ENCODE measurements around the gene SMAD6. TPM values are rescaled to one million over a fixed set of nuclear protein-coding genes. Genes with fewer than 3 reads are reported as not detected.
A peak's percentile ranks its signal among the peaks of the same experiment; 100 is the strongest.

SMAD6 gene
- total and polyA plus RNA-seq, 2 of the 4 experiments (the other 2 are of a cell fraction) = 4.8 to 8.5 TPM

- in situ Hi-C loops (cut with MboI; ENCODE audit: low sequenced_read_pairs) = no loop called here
- CTCF ChIA-PET = interaction anchor here (1.5 to 1.8 kb wide), 2 partner anchors 11 to 89 kb away, joined by 4 read pairs; no protein-coding TSS in a partner anchor
- Histone ChIP-seq H3K79me1 (ENCODE audit: low read depth in 1 of 2, low read length in 2 of 2) (peaks cover 23 to 82% of the 10 kb centered on the region in 2 experiments), H3K4me1 (ENCODE audit: control insufficient read depth, insufficient read depth, low read length) (peaks cover 62% of the 10 kb centered on the region), H3K27me3 (ENCODE audit: control insufficient read depth, insufficient read depth, low read length) (no peaks in the 10 kb centered on the region), H2BK20ac (ENCODE audit: low read depth, low read length) (peak overlapping the region; percentile 86), H4K5ac (ENCODE audit: low read depth, low read length) (peak overlapping the region; percentile 46), H3K18ac (ENCODE audit: low read depth, low read length) (peak overlapping the region; percentile 51), H3K4ac (ENCODE audit: low read depth, low read length) (peak overlapping the region; percentile 90), H4K20me1 (ENCODE audit: insufficient read depth, low read length) (peaks cover 15% of the 10 kb centered on the region), H2BK120ac (ENCODE audit: low read depth, low read length) (peak overlapping the region; percentile 83), H3K9me1 (ENCODE audit: insufficient read depth, low read length) (peaks cover 67% of the 10 kb centered on the region), H3K4me3 (ENCODE audit: insufficient read depth, low read depth, low read length) (no peak overlapping the region), H3K56ac (ENCODE audit: extremely low read depth, insufficient read depth, low read length) (0 out of 2 replicates have a peak overlapping the region, but pooled peaks have one; percentile 10), H3K9me3 (ENCODE audit: control insufficient read depth, insufficient read depth, low read length) (no peaks in the 10 kb centered on the region), H4K91ac (ENCODE audit: insufficient read depth, low read depth, low read length) (peak overlapping the region; percentile 82), H3K27ac (ENCODE audit: insufficient read depth, low read length) (peak overlapping the region; percentile 81), H2BK15ac (ENCODE audit: low read depth, low read length) (peak overlapping the region; percentile 90; the same call in 2 of the 3 replicates), H4K8ac (ENCODE audit: low read depth in 2 of 2, low read length in 2 of 2) (peak overlapping the region; percentile 73 to 85), H3K14ac (replicated peaks; ENCODE audit: low read depth, low read length) (peak overlapping the region; percentile 75), H2AK5ac (ENCODE audit: low read depth, low read length) (peak overlapping the region; percentile 90), H3K4me2 (ENCODE audit: low read depth, low read length) (peak overlapping the region; percentile 57), H2AFZ (replicated peaks; ENCODE audit: low read length, poor library complexity) (peak overlapping the region; percentile 19), H3K23ac (ENCODE audit: low read depth, low read length) (peak overlapping the region; percentile 89), H2BK5ac (ENCODE audit: low read depth, low read length, poor library complexity, severe bottlenecking) (peak overlapping the region; percentile 73), H3K36me3 (ENCODE audit: control insufficient read depth, insufficient read depth, low read length) (0 out of 2 replicates have a peak, but pooled peaks cover 2% of the 10 kb centered on the region), H2AK9ac (replicated peaks; ENCODE audit: low read depth, low read length, poor library complexity) (peak overlapping the region; percentile 57), H3K9ac (ENCODE audit: low read depth, low read length) (peak overlapping the region; percentile 12)
- dilution Hi-C loops (cut with HindIII; ENCODE audit: low sequenced_read_pairs, unreplicated experiment) = no loop called here
- ATAC-seq (ENCODE audit: low read depth) = peak; percentile 32
- no peak for TF ChIP-seq USF2 (IDR thresholded peaks at IDR 0.05; ENCODE audit: low read depth, low read length)
- TF ChIP-seq MXI1 (IDR thresholded peaks at IDR 0.05; ENCODE audit: borderline replicate concordance, low read depth, low read length) = no peak
- TF ChIP-seq, protein P1, sequence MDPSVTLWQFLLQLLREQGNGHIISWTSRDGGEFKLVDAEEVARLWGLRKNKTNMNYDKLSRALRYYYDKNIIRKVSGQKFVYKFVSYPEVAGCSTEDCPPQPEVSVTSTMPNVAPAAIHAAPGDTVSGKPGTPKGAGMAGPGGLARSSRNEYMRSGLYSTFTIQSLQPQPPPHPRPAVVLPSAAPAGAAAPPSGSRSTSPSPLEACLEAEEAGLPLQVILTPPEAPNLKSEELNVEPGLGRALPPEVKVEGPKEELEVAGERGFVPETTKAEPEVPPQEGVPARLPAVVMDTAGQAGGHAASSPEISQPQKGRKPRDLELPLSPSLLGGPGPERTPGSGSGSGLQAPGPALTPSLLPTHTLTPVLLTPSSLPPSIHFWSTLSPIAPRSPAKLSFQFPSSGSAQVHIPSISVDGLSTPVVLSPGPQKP (IDR thresholded peaks at IDR 0.05; ENCODE audit: borderline replicate concordance, low read depth, low read length) = no peak
- no peak for TF ChIP-seq CEBPB (IDR thresholded peaks at IDR 0.05; ENCODE audit: low read depth, low read length)
- TF ChIP-seq, protein P2, sequence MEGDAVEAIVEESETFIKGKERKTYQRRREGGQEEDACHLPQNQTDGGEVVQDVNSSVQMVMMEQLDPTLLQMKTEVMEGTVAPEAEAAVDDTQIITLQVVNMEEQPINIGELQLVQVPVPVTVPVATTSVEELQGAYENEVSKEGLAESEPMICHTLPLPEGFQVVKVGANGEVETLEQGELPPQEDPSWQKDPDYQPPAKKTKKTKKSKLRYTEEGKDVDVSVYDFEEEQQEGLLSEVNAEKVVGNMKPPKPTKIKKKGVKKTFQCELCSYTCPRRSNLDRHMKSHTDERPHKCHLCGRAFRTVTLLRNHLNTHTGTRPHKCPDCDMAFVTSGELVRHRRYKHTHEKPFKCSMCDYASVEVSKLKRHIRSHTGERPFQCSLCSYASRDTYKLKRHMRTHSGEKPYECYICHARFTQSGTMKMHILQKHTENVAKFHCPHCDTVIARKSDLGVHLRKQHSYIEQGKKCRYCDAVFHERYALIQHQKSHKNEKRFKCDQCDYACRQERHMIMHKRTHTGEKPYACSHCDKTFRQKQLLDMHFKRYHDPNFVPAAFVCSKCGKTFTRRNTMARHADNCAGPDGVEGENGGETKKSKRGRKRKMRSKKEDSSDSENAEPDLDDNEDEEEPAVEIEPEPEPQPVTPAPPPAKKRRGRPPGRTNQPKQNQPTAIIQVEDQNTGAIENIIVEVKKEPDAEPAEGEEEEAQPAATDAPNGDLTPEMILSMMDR (conservative IDR thresholded peaks at IDR 0.05; ENCODE audit: low read depth, low read length) = no peak
- no peak for TF ChIP-seq NFE2L2 (IDR thresholded peaks at IDR 0.05; ENCODE audit: low read depth, low read length)
- no peak for TF ChIP-seq BHLHE40 (IDR thresholded peaks at IDR 0.05; ENCODE audit: low read depth, low read length)
- TF ChIP-seq RFX5 (IDR thresholded peaks at IDR 0.05; ENCODE audit: low read depth, low read length) = no peak
- TF ChIP-seq POLR2A (IDR thresholded peaks at IDR 0.05; ENCODE audit: low read depth, low read length) = no peak
- no peak for TF ChIP-seq MAZ (IDR thresholded peaks at IDR 0.05; ENCODE audit: borderline replicate concordance, low read depth, low read length)
- TF ChIP-seq CHD1 (IDR thresholded peaks at IDR 0.05; ENCODE audit: low read depth, low read length) = no peak
- no peak for TF ChIP-seq MAFK (IDR thresholded peaks at IDR 0.05; ENCODE audit: low read depth, low read length)
- no peak for TF ChIP-seq SMC3 (IDR thresholded peaks at IDR 0.05; ENCODE audit: low read depth, low read length)
- BruUV-seq (replicated peaks) = no TSS peak
- POLR2A ChIA-PET (ENCODE audit: unreplicated experiment) = no interaction called here
- DNase-seq = no peak
- 35% methylated on average over 4 of the region's 23 CpGs; no CpG with 5 or more reads in 1 of the 2 experiments for WGBS, 2 experiments (ENCODE audit: extremely low coverage in 2 of 2, insufficient read length in 1 of 2)
- intact Hi-C loops (cut with micrococcal nuclease) = loop anchor here (2.0 kb wide), 1 partner anchor 15 kb away; no protein-coding TSS in a partner anchor
These were observed 61.4 kb downstream of the SMAD6 start for GRCh38 chr15:66763186-66764071.

Data from IMR-90 (cell line).